Brain pericyte (primary cell): Measurements from ENCODE around the gene HIRIP3.
"Not testable (repeated sequence)": the region's sequence is repeated elsewhere in the genome, so short reads cannot be mapped to it uniquely, and the experiment has no call there.

Experiments
- DNase-seq: peaks from one replicate; pipeline ENCODE4 v3.0.0-alpha.2; 2012; ENCODE audit warnings: low read depth, low spot score

The HIRIP3 gene

DNA sequence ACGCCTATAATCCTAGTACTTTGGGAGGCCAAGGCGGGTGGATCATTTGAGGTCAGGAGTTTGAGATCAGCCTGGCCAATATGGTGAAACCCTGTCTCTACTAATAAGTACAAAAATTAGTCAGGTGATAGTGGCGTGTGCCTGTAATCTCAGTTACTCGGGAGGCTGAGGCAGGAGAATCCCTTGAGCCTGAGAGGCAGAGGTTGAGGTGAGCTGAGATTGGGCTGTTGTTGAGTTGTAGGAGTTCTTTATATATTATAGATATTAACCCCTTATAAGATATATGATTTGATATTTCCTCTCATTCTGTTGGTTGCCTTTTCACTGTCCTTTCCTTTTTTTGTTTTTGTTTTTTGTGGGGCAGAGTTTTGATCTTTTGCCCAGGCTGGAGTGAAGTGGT lies 35.6 kb downstream of the HIRIP3 start:
- DNase-seq = not testable (repeated sequence)

DNA sequence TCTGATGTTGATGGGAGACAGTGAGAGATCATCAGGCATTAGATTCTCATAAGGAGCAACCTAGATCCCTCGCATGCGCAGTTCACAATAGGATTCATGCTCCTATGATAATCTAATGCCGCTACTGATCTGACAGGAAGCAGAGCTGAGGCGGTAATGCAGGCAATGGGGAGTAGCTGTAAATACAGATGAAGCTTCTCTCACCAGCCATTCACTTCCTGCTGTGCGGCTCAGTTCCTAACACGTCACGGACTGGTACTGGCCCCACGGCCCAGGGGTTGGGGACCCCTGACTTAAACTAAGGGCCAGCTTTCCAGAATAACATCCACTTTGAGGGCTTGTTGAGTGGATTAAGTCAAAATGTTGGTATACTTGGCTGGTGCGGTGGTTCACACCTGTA lies 36.1 kb downstream of the HIRIP3 start:
- no peak for DNase-seq

DNA sequence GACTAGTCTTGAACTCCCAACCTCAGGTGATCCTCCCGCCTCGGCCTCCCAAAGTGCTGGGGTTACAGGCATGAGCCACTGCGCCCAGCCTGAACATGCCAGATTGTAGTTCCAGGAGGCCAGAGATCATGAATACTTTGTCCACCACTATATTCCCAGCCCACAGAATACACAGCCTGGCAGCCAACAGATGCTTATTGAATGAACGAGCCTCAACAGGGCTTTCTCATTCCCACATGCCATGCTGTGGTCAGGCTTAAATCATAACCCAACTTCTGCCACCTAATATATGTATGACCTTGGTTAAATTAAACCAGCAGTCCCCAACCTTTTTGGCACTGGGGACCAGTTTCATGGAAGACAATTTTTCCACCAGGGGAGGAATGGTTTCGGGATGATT lies 36.7 kb downstream of the HIRIP3 start:
- DNase-seq = no peak

DNA sequence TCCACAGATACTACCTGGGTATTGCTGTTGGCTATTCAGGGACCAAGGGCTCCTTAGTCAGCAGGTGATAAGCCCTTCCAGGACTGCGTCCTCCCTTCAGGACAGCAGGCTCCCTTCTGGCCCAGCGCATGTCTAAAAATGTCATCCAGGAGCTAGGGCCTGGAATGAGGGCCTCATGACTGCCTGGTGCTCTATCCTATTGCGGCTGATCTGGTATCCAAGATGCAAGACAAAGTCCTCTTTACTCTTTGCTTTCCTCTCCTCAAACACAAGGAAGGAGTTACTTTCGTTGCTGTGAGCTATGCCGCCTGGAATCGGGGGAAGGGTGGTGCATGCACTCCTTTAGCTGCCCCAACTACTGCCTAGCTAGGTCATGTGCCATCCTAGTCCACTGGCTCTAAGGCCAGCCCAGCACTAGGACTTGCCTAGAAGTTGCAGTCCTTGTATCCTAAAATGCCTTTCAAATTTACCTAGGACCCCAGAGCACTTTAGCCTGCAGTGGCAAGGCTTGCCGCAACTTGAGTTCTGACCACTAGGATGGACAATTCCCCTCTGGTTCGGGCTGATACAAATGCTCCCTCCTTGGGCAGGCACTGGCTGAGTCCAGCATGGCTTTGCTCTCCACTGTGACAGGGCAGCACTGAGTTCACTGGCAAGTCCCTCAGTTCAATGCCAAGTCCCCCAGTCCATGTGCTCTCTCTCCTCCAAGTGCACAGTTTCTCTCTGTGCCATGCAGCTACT lies 43.6 kb downstream of the HIRIP3 start:
- DNase-seq = no peak

DNA sequence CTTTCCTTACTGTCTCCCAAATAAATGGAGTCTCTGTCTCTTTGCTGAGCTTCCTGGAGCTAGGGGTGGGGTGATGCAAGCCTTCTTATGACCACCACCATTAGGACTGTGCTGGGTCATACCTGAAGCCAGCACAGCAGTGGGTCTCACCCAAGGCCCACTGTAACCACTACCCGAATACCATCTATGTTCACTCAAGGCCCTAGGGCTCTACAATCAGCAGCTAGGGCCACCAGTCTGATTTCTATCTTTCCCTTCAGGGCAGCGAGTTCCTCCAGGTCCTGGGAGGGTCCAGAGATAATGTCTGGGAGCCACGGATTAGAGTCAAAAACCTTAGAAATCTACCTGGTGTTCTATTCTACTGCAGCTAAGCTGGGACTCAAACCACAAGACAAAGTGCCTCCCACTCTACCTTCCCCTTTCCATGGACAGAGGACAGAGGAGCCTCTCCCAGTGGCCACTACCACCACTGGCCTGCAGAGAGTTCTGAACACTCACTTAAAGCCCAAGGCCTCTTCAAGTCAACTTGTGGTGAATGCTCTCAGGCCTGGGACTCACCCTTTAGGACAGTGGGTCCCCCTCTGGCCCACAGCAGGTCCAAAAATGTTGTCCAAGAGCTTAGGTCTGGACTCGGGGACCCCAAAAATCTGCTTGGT lies 44.5 kb downstream of the HIRIP3 start:
- DNase-seq = no peak

DNA sequence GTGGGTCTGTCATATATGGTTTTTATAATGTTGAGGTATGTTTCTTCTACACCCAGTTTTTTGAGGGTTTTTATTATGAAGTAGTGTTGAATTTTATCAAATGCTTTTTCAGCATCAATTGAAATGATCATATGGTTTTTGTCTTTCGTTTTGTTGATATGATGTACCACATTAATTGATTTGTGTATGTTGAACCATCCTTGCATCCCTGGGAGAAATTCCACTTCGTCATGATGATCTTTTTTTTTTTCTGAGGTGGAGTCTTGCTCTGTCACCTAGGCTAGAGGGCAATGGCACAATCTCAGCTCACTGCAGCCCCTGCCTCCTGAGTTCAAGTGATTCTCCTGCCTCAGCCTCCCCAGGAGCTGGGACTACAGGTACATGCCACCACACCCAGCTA lies 47.5 kb downstream of the HIRIP3 start:
- DNase-seq = no peak

DNA sequence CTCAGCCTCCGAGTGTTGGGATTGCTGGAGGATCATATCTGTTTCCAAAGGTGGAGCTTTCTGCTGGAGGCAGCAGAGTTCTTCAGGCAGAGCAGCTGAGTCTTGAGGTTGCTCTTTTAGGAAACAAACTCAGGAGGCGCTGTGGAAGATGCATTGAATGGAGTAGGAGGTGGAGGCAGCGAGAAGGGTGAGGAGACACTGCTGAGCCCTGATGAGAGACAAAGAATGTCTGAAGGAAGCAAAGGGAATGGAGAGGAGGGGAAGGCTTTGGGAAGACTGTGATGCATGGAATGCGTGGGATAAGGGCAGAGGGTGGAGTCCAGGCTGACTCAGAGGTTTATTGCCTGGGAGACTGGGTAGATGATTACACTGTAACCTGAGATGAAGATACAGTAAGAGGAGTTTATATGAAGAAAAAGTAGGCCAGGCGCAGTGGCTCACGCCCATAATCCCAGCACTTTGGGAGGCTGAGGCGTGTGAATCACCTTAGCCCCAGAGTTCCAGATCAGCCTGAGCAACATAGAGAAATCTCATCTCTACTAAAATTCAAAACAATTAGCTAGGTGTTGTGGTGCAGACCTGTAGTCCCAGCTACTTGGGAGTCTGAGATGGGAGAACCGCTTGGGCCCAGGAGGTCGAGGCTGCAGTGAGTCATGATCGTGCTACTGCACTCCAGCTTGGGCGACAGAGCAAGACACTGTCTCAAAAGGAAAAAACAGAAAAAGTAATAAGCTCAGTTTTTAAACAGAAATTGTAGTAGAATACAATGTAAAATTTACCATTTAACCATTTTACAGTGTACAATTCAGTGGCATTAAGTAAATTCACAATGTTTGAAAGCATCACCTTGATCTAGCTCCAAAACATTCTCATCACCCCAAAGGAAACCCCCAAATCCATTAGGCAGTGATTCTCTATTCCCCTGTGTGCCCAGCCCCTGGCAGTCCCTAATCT lies 51.3 kb downstream of the HIRIP3 start:
- DNase-seq = peak; percentile 70
